ENCODE results near the gene ROPN1B. TPM values are rescaled to one million over a fixed set of nuclear protein-coding genes. Genes with fewer than 3 reads are reported as not detected.
"Not testable (repeated sequence)": the region's sequence is repeated elsewhere in the genome, so short reads cannot be mapped to it uniquely, and the experiment has no call there.

The ROPN1B gene
- total RNA-seq, result not detected

DNA sequence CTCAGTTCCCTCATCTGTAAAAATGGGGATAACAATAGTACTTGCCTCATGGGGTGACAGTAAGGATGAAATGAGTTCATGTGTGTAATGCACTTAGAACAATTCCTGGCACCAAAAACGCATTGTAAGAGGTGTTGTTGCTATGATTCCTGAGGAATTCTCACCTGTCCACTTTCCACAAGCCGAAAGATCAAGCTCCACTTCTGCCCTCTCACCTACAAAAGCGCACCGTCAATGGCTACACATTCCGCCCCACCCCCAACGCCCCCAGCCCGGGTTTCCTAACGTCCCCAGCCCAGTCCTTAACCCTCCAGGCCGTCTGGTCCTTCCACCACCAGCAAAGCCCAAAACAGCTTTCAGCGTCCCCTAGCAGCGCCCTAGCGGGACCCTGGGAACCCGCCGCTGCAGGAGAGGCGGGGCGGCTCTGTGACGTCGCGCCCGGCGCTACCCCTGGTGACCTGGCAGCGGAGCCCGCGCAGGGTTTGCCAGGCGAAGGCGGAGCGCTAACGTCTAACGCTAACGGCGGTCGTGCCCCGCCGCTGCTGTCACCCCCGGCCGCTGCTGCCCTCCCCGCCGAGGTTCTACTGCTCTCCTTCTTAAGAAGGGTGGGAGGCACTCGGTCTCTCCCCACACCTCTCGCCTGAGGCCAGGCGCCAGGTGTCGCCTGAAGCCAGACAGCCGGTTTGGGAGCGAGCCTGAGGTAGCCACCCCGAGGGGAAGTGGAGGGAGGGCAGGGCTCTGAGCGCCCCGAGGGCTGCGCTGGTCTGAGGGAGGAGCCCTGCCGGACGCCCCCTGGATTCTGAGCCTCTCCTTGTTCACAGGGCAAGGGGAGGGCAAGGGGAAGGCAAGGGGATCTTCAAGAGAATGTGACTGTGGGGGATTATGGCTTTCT is at the start of gene ROPN1B:
Gene ROPN1B, plus strand, starts transcription at position 478 of the 892 bp plus-strand sequence. CDS start 2,877 bp downstream, outside the sequence.
- peaks cover 20% of the 10 kb centered on the region for H3K27me3 Mint-ChIP-seq (ENCODE audit: low read depth)
- not testable (repeated sequence) for H3K4me1 Mint-ChIP-seq (ENCODE audit: low read depth); H3K9me3 Mint-ChIP-seq; DNase-seq; H3K36me3 Mint-ChIP-seq (ENCODE audit: insufficient read depth)
- H3K4me3 Mint-ChIP-seq, result peak within 1 kb of the TSS; percentile 46
- ATAC-seq, result peak; percentile 92 to 96

DNA sequence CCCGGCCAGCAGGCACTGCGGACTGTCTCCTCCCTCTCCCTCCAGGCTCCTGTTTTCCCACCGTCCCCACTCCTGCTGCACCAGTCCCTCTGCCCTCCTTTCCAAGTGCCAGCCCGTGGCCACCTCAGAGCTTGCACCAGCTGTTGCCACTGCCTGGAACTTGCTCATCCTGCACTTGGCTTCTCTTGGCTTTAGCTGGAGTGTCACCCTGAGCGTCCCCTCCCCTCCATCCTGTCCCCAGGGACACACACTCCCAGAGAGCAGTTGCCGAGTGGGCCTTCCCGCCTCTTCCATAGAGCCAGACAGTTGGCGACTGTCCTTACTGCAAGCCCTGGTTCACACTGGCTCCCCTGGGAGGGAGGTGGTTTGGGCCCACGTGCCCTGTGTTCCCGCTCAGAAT is 48.8 kb upstream of the ROPN1B start:
- H3K4me1 Mint-ChIP-seq (ENCODE audit: low read depth), result peaks cover 11% of the 10 kb centered on the region
- not testable (repeated sequence) for H3K9me3 Mint-ChIP-seq; ATAC-seq; H3K27me3 Mint-ChIP-seq (ENCODE audit: low read depth); H3K4me3 Mint-ChIP-seq; H3K36me3 Mint-ChIP-seq (ENCODE audit: insufficient read depth); DNase-seq

DNA sequence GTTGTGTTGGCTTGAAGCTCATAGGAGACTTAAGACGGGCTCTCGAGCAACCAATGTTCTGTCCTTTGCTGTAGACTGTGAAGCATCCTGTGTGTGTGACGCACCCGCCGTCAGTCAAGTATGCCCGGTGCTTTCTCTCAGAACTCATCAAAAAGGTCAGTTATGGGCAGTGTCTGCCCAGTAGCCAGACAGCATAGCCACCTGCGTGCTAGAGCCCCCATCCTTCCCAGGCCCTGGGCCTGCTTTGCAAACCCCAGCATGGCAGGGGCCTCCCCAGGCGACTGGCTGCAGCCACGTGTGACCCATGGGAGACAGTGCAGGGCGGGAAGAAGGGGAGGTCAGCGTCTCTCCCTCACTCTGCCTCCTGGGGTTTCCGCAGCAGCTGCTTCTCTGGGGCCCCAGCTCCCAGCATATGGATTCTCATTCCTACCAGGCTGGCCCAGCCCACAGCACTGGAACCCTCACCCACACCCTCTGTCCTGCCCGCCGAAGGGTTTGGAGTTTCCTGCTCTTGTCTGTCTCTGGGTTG is 48.2 kb upstream of the ROPN1B start:
- DNase-seq; H3K9me3 Mint-ChIP-seq; H3K4me1 Mint-ChIP-seq (ENCODE audit: low read depth); H3K36me3 Mint-ChIP-seq (ENCODE audit: insufficient read depth); ATAC-seq; H3K4me3 Mint-ChIP-seq; H3K27me3 Mint-ChIP-seq (ENCODE audit: low read depth): not testable (repeated sequence)

DNA sequence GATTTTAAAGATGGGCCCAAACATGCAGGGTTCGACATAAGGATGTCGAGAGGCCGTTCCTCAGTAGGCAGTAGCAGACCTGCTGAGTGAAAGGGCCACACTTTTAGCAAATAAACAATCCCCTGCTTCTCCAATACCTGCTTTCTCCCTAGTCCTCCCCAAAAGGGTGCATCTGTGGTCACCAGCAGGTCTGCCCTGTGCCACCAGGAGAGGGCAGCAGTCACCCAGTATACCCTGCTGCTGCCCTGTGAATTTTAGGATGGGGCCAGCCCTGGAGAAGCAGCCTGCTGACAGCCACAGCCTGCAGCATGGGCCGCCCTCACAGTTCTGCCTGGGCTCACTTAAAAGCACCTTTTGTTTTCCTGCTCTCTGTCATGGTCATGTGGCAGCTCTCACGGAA is 47.3 kb upstream of the ROPN1B start:
- H3K27me3 Mint-ChIP-seq (ENCODE audit: low read depth); H3K36me3 Mint-ChIP-seq (ENCODE audit: insufficient read depth); H3K4me3 Mint-ChIP-seq; ATAC-seq; H3K4me1 Mint-ChIP-seq (ENCODE audit: low read depth); H3K9me3 Mint-ChIP-seq: not testable (repeated sequence)
- peak; percentile 25 for DNase-seq

- H3K9me3 Mint-ChIP-seq; DNase-seq; H3K36me3 Mint-ChIP-seq (ENCODE audit: insufficient read depth); H3K4me1 Mint-ChIP-seq (ENCODE audit: low read depth); H3K27me3 Mint-ChIP-seq (ENCODE audit: low read depth); ATAC-seq; H3K4me3 Mint-ChIP-seq: not testable (repeated sequence)
Measured at GRCh38 chr3:125923324-125924115, 45.5 kb upstream of the ROPN1B start.

DNA sequence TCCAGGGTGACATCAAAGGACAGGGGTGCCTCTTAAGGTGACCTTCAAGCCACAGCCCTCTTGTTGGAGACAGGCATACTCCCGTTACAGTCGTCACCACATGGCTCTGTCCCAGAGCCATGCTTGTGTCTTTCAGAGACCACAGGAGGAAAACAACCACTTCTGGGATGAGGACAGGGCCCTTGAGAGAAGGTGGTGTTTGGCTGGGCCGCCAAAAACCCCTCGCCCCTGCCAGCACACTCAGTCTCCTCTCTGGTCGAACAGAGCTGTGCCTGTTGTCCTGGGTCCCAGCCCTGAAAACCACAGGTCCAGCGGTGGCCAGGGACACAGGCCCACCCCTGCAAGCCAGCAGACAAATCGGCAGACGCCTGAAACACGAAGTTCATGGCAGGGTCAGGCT is 44.7 kb upstream of the ROPN1B start:
- H3K4me3 Mint-ChIP-seq; H3K27me3 Mint-ChIP-seq (ENCODE audit: low read depth); H3K9me3 Mint-ChIP-seq; H3K36me3 Mint-ChIP-seq (ENCODE audit: insufficient read depth); H3K4me1 Mint-ChIP-seq (ENCODE audit: low read depth); DNase-seq; ATAC-seq: not testable (repeated sequence)

DNA sequence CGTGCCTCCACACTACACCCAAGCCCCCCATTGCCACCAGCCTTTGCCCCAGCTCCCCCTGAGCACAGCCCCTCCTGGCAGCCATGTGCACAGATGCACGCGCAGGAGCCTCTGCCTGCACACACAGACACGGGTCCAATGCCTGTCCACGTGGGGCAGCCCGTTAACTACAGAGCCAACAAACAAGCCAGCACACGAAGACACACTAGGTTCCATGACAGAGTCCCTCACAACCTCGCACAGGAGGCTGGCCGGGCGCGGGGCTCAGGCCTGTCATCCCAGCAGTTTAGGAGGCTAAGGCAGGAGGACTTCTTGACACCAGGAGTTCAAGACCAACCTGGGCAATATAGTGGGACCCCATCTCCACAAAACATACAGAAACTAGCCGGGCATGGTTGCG is 43.3 kb upstream of the ROPN1B start:
- H3K9me3 Mint-ChIP-seq; H3K4me1 Mint-ChIP-seq (ENCODE audit: low read depth); ATAC-seq; H3K36me3 Mint-ChIP-seq (ENCODE audit: insufficient read depth); H3K4me3 Mint-ChIP-seq; DNase-seq; H3K27me3 Mint-ChIP-seq (ENCODE audit: low read depth): not testable (repeated sequence)

DNA sequence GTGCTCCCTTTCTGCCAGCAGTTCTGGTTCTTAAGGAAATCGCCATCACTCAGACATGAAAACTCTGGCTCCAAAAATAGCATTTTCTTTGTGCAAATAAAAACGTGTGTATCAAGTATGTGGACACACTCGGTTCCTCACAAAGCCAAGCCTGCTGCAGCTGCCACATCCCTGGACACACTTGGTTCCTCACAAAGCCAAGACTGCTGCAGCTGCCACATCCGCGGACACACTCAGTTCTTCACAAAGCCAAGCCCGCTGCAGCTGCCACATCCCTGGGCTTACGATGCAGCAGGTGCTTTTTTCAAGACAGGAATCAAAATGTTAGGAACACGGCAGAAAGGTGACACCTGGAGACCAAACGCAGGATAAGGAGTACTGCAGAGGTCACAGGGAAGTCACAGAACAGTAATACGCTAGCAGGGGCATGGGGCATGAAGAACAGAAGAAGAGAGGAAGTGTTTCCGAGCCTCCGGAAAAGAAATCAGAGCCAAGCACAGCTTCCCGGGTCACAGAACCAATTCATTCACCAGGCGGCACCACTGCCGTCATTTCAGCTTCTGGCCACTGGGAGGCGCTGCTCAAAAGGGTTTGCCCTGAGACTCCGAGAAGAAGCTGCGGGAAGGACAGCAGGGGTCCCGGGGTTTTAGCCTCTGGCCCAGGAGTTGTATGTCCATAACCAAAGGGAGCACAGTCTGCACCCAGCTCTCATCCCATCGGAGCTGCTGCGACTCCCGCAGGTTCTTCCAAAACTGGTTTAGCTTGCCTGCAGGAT is 40.0 kb upstream of the ROPN1B start:
- DNase-seq, result peak; percentile 50
- not testable (repeated sequence) for H3K27me3 Mint-ChIP-seq (ENCODE audit: low read depth); ATAC-seq; H3K9me3 Mint-ChIP-seq; H3K4me3 Mint-ChIP-seq; H3K4me1 Mint-ChIP-seq (ENCODE audit: low read depth); H3K36me3 Mint-ChIP-seq (ENCODE audit: insufficient read depth)

DNA sequence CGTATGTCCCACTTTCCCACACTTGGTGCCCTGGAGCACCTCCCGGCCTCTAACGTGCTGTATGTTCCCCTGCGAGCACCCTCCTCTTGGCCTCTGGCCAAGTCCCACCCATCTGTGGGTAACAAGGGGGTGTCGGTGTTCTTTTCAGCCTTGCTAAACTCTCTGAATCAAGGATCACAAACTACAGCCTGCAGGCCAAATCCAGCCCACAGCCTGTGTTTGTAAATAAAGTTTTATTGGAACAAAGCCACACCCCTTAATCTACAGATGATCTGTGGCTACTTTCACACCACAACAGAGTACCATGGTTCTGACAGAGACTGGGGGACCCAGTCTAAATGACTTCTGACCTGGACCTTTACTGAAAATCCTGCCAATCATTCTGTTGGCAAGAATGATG is 39.2 kb upstream of the ROPN1B start:
- H3K4me1 Mint-ChIP-seq (ENCODE audit: low read depth); H3K9me3 Mint-ChIP-seq; H3K36me3 Mint-ChIP-seq (ENCODE audit: insufficient read depth); H3K27me3 Mint-ChIP-seq (ENCODE audit: low read depth); DNase-seq; H3K4me3 Mint-ChIP-seq; ATAC-seq: not testable (repeated sequence)

DNA sequence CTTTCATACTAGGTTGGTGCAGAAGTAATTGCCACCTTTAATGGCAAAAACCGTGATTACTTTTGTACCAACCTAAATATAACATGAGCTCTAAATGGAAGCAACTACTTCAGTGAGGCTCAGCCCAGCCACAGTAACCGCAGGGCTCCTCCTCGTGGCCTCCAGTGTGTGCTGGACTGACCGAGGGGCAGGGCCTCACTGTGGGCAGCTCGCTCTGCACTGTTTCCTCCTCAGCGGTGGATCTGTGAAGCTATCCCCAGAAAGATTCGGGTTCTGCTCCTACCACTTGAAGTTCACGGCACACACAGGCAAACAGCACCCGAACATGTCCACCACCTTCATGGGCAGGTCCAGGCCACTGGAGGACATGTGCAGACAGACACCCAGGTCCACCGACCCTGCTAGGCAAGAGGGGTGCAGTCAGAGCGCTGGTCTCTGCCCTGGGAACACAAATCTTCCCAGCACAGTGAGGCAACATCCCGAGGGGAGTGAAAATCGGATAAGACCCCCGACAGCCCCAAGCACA is 37.6 kb upstream of the ROPN1B start:
- DNase-seq; ATAC-seq; H3K4me1 Mint-ChIP-seq (ENCODE audit: low read depth); H3K36me3 Mint-ChIP-seq (ENCODE audit: insufficient read depth); H3K4me3 Mint-ChIP-seq; H3K9me3 Mint-ChIP-seq: not testable (repeated sequence)
- peaks cover 17% of the 10 kb centered on the region for H3K27me3 Mint-ChIP-seq (ENCODE audit: low read depth)

DNA sequence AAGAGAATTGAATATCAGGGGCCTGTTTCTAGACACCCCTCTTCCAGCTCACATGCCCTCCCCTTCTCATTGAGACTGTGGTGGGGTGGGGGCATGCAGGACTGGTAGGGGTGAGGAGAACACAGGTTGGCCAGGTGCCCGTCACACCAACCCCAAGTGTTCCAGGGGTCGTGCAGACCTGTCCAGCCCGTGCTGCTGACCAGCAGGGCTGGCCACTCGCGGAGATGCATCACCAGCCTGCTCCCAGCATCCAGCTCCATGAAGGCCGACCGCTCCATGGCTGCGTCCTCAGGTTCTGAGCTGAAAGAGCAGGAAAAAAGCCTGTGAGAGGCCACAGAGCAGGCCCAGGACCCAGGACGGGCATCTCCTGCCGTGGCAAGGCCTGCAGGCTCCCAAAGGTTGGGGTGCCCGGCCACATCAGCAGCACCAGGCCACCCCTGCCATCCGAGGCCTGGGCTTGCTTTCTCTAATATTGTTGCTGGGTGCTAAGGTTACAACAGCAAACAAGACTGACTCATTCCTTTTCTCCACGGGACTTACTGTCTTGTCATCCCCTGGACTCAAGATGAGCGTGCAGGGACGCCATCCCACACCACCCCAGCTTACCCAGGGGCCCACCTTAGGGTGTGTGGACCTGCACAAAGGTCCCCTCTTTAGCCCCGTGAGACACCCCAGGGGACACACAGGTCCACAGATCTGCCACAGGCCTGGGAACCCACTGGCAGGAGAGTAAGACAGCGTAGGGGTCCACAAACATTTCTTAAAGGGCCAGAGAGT is 35.4 kb upstream of the ROPN1B start:
- not testable (repeated sequence) for H3K4me3 Mint-ChIP-seq; DNase-seq; H3K9me3 Mint-ChIP-seq; H3K4me1 Mint-ChIP-seq (ENCODE audit: low read depth); H3K36me3 Mint-ChIP-seq (ENCODE audit: insufficient read depth); ATAC-seq
- peaks cover 19% of the 10 kb centered on the region for H3K27me3 Mint-ChIP-seq (ENCODE audit: low read depth)

DNA sequence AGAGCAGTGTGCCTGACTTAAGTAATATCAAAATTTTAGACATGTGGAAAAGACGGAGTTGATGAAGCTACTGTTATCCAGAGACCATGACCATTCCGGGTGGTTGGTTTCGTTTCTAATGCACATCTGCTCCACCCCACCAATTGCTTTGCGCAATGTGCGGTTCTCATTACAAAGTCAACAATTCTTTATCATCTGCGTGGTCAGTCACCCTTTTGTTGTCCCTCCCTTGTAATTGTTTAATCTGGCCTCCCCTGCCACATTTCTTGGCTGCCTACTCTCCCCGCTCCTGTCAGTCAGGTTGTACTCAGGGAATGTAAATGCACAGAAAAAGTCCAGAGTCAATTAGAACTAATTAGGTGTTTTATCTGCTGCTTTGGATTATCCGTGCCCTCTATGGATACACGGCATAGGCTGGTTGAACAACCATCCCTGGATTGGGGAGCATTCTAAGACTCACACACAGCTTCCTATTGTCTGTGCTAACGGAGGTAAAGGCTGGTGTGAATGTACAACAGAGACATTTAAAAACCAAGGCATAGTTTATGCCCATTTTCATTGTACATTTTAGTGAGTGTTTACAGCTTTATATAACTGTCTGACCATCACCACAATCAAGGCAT is 33.6 kb upstream of the ROPN1B start:
- not testable (repeated sequence) for DNase-seq, ATAC-seq
- peaks cover 17% of the 10 kb centered on the region for H3K27me3 Mint-ChIP-seq (ENCODE audit: low read depth)

DNA sequence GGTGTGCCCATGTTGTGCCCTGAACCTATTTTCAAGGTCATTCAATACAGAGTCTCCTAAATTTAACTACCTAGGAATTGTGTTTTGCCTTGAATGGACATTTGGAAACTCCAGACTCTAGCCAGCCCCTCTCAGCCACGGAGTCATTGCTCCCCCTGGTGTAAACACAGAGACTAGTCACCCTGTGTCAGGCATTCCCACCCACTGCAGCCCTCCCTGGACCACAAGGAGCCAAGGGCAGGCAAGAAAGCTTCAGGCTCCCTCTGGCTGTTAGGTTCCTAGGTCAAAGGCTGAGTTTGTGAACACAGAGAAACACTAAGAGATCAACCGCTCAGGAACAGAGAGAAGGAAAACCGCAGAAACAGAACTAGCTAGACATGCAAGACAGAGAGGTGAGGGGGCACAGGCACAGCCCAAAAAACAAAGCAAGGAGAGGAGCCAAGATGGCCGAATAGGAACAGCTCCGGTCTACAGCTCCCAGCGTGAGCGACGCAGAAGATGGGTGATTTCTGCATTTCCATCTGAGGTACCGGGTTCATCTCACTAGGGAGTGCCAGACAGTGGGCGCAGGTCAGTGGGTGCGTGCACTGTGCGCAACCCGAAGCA is 32.7 kb upstream of the ROPN1B start:
- peaks cover 17% of the 10 kb centered on the region for H3K27me3 Mint-ChIP-seq (ENCODE audit: low read depth)
- not testable (repeated sequence) for H3K9me3 Mint-ChIP-seq; DNase-seq; H3K4me1 Mint-ChIP-seq (ENCODE audit: low read depth); ATAC-seq; H3K36me3 Mint-ChIP-seq (ENCODE audit: insufficient read depth)
- H3K4me3 Mint-ChIP-seq, result peak overlapping the region; percentile 8

More for the DNA sequence above, 33.6 kb upstream of the ROPN1B start:
- not testable (repeated sequence) for H3K4me1 Mint-ChIP-seq (ENCODE audit: low read depth); H3K36me3 Mint-ChIP-seq (ENCODE audit: insufficient read depth); H3K9me3 Mint-ChIP-seq; H3K4me3 Mint-ChIP-seq

All from activated T-cell treated with anti-CD3 and anti-CD28 coated beads, Interleukin-2, amount 50 U/mL, for 4 hours (primary cell).